ENCODE measurements around the gene PDE9A.

Gene PDE9A

GRCh38 chr21:42633858-42634257 is 19.6 kb upstream of the PDE9A start:
- Histone ChIP-seq H4K20me1 (ENCODE audit: insufficient read depth, low read length) (no peaks in the 10 kb centered on the region), H3K9me3 (replicated peaks; ENCODE audit: insufficient read depth, low read length) (no peaks in the 10 kb centered on the region), H3K4me3 (ENCODE audit: low read length) (no peak overlapping the region), H3K4me2 (ENCODE audit: low read depth, low read length) (no peak overlapping the region), H3F3A (ENCODE audit: insufficient read depth, low read length) (no peaks in the 10 kb centered on the region), H3K36me3 (replicated peaks; ENCODE audit: insufficient read depth, low read length) (no peaks in the 10 kb centered on the region), H3K4me1 (ENCODE audit: low read length) (no peaks in the 10 kb centered on the region), H2AFZ (ENCODE audit: low read length) (no peak overlapping the region), H3K27me3 (replicated peaks; ENCODE audit: insufficient read depth, low read length) (peaks cover 93% of the 10 kb centered on the region), H3K9ac (ENCODE audit: low read length) (no peak overlapping the region), H3K79me2 (ENCODE audit: low read length) (no peaks in the 10 kb centered on the region), H3K27ac (ENCODE audit: low read length) (no peak overlapping the region), H3K9me2 (replicated peaks; ENCODE audit: insufficient read depth, low read length) (no peaks in the 10 kb centered on the region)
- TF ChIP-seq EZH2phosphoT487 (IDR thresholded peaks at IDR 0.05; ENCODE audit: low read length) (no peak), EZH2 (optimal IDR thresholded peaks at IDR 0.05; ENCODE audit: low read depth, low read length) (no peak)
- TF ChIP-seq, protein P1, sequence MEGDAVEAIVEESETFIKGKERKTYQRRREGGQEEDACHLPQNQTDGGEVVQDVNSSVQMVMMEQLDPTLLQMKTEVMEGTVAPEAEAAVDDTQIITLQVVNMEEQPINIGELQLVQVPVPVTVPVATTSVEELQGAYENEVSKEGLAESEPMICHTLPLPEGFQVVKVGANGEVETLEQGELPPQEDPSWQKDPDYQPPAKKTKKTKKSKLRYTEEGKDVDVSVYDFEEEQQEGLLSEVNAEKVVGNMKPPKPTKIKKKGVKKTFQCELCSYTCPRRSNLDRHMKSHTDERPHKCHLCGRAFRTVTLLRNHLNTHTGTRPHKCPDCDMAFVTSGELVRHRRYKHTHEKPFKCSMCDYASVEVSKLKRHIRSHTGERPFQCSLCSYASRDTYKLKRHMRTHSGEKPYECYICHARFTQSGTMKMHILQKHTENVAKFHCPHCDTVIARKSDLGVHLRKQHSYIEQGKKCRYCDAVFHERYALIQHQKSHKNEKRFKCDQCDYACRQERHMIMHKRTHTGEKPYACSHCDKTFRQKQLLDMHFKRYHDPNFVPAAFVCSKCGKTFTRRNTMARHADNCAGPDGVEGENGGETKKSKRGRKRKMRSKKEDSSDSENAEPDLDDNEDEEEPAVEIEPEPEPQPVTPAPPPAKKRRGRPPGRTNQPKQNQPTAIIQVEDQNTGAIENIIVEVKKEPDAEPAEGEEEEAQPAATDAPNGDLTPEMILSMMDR (IDR thresholded peaks at IDR 0.05; ENCODE audit: low read length): no peak
- DNase-seq: no peak

DNA sequence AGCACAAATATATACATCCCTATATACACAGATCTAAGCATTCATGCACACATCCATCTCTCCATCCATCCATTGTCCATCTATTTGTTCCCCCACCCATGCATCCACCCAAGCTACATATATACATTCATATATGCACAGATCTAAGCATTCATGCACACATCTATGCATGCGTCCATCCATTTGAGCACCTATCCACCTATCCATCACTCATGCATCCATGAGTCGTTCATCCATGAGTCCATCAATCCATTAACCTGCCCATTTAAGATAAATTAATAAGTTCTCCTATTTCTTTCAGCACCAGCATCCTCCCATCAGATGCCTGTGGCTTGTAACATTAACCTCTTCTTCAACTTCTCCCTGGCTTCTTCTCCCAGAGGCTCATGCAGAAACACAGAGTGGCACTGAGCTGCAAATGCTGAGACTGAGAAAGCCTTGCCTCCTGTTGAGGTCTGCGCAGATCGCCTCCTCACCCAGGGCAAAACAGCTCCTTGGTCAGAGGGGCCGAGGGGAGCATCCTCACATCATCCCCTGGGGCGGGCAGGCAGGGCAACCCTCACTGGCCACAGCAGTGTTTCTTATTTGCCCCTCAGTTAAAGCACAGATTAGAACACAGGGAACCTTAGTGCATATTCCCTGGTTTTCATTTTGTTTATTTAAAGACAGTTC is 17.4 kb upstream of the PDE9A start:
- Histone ChIP-seq H4K20me1 (ENCODE audit: insufficient read depth, low read length) (no peaks in the 10 kb centered on the region), H3K79me2 (ENCODE audit: low read length) (no peaks in the 10 kb centered on the region), H3K4me1 (ENCODE audit: low read length) (no peaks in the 10 kb centered on the region), H3K4me2 (ENCODE audit: low read depth, low read length) (no peak overlapping the region), H3K9me2 (replicated peaks; ENCODE audit: insufficient read depth, low read length) (no peaks in the 10 kb centered on the region), H3K27me3 (replicated peaks; ENCODE audit: insufficient read depth, low read length) (peaks cover 99% of the 10 kb centered on the region), H3K9ac (ENCODE audit: low read length) (no peak overlapping the region), H3F3A (ENCODE audit: insufficient read depth, low read length) (no peaks in the 10 kb centered on the region), H3K36me3 (replicated peaks; ENCODE audit: insufficient read depth, low read length) (no peaks in the 10 kb centered on the region), H3K9me3 (replicated peaks; ENCODE audit: insufficient read depth, low read length) (no peaks in the 10 kb centered on the region), H3K4me3 (ENCODE audit: low read length) (no peak overlapping the region), H3K27ac (ENCODE audit: low read length) (no peak overlapping the region), H2AFZ (ENCODE audit: low read length) (no peak overlapping the region)
- DNase-seq: no peak
- TF ChIP-seq, protein P1 (IDR thresholded peaks at IDR 0.05; ENCODE audit: low read length): no peak
- no peak for TF ChIP-seq EZH2phosphoT487 (IDR thresholded peaks at IDR 0.05; ENCODE audit: low read length)
- TF ChIP-seq EZH2 (optimal IDR thresholded peaks at IDR 0.05; ENCODE audit: low read depth, low read length): no peak

- H3K4me3 ChIP-seq (ENCODE audit: low read length): no peak overlapping the region
- H3K9me3 ChIP-seq (replicated peaks; ENCODE audit: insufficient read depth, low read length): no peaks in the 10 kb centered on the region
- no peak overlapping the region for H3K27ac ChIP-seq (ENCODE audit: low read length)
- H3F3A ChIP-seq (ENCODE audit: insufficient read depth, low read length): no peaks in the 10 kb centered on the region
- H3K79me2 ChIP-seq (ENCODE audit: low read length): no peaks in the 10 kb centered on the region
- no peaks in the 10 kb centered on the region for H3K4me1 ChIP-seq (ENCODE audit: low read length)
- no peaks in the 10 kb centered on the region for H4K20me1 ChIP-seq (ENCODE audit: insufficient read depth, low read length)
- H3K9ac ChIP-seq (ENCODE audit: low read length): no peak overlapping the region
- H3K9me2 ChIP-seq (replicated peaks; ENCODE audit: insufficient read depth, low read length): no peaks in the 10 kb centered on the region
- no peak overlapping the region for H2AFZ ChIP-seq (ENCODE audit: low read length)
- no peaks in the 10 kb centered on the region for H3K36me3 ChIP-seq (replicated peaks; ENCODE audit: insufficient read depth, low read length)
- H3K4me2 ChIP-seq (ENCODE audit: low read depth, low read length): no peak overlapping the region
- no peak for DNase-seq
- TF ChIP-seq, protein P1 (IDR thresholded peaks at IDR 0.05; ENCODE audit: low read length): no peak
- TF ChIP-seq EZH2phosphoT487 (IDR thresholded peaks at IDR 0.05; ENCODE audit: low read length): no peak
- peaks cover 99% of the 10 kb centered on the region for H3K27me3 ChIP-seq (replicated peaks; ENCODE audit: insufficient read depth, low read length)
Observed at GRCh38 chr21:42636520-42637266, 16.7 kb upstream of the PDE9A start.
